Uterus (tissue), 2 donors: ENCODE data around the gene MYH10.

ENCODE experiments used
- POLR2A ChIP-seq, 2 donors: fragments of 450-650 bp; IDR thresholded peaks; one replicate each; pipeline ENCODE4 v1.6.1; 2016; ENCODE audit warnings: antibody characterized with exemption in 2 of 2, mild to moderate bottlenecking in 1 of 2, moderate library complexity in 1 of 2
- TF ChIP-seq, protein P1 (sequence below), 4 experiments: fragments of 200-600 bp in 2 of 4; fragments of 450-650 bp in 2 of 4; sonication (generic) in 2 of 4; IDR thresholded peaks; one replicate each; pipeline ENCODE4 v1.5.1; 2016 to 2019; ENCODE audit warnings: antibody characterized with exemption in 4 of 4, mild to moderate bottlenecking in 2 of 4, moderate library complexity in 1 of 4

DNA sequence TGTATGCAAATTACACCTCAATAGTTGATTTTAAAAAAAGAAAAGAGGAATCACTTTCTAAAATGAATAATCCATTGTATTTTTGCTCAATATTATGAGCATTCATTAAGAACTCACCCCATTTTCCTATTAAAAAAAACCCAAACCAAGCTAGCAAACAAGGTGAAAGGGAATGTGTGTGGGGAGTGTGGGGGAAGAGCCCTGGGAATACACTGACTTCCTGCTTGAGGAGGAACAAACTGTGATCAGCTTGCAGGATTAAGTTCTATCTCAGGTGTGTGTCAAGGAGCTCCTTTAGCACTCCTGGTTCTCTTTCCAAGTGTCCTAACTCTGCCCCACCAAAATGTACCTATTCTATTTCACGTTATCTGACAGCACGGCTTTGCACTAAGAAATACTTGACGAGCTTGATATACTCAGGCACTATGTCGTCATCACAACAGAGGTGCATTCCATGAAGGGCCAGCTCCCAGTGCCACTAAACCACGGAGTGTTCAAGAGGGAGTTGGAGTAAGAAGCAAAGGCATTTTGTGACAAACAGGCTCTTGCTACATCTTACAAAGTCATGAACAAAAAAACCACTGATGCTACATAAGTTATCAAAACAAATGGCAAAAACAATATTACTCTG is 73.2 kb downstream of the MYH10 start:
- TF ChIP-seq, protein P1, sequence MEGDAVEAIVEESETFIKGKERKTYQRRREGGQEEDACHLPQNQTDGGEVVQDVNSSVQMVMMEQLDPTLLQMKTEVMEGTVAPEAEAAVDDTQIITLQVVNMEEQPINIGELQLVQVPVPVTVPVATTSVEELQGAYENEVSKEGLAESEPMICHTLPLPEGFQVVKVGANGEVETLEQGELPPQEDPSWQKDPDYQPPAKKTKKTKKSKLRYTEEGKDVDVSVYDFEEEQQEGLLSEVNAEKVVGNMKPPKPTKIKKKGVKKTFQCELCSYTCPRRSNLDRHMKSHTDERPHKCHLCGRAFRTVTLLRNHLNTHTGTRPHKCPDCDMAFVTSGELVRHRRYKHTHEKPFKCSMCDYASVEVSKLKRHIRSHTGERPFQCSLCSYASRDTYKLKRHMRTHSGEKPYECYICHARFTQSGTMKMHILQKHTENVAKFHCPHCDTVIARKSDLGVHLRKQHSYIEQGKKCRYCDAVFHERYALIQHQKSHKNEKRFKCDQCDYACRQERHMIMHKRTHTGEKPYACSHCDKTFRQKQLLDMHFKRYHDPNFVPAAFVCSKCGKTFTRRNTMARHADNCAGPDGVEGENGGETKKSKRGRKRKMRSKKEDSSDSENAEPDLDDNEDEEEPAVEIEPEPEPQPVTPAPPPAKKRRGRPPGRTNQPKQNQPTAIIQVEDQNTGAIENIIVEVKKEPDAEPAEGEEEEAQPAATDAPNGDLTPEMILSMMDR (IDR thresholded peaks at IDR 0.05) = no peak
- no peak for TF ChIP-seq POLR2A (IDR thresholded peaks at IDR 0.05)
